Measurements from ENCODE around the gene MLPH.

MLPH gene

DNA sequence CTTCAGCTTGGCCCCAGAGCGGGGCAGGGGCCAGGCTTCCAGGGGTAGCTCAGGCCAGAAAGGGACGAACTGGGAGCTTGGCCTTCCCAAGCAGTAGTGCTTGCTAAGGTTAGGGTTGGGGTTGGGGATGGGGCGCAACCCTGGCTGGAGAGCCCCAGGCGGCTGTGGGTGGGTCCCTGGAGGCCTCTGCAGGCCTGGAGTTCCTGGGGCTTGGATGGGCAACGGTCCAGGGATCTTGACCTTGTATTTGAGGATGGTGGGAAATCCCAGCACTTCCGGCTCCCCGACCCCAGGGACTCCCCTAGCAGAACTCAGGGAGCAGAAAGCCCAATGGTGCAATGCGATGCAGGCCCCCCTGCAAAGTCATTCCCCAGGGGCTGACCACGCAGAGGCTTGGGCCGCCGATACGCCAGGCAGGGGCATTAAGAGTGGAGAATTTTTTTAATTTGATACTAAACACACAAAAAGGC lies 12.6 kb upstream of the MLPH start:
- DNase-seq (ENCODE audit: extremely low read depth, low read depth): no peak
- no peak for TF ChIP-seq CTCF (IDR thresholded peaks at IDR 0.05; ENCODE audit: low read depth, low read length)

GRCh38 chr2:237474931-237475703 lies 11.9 kb upstream of the MLPH start:
- DNase-seq (ENCODE audit: extremely low read depth, low read depth): no peak

DNA sequence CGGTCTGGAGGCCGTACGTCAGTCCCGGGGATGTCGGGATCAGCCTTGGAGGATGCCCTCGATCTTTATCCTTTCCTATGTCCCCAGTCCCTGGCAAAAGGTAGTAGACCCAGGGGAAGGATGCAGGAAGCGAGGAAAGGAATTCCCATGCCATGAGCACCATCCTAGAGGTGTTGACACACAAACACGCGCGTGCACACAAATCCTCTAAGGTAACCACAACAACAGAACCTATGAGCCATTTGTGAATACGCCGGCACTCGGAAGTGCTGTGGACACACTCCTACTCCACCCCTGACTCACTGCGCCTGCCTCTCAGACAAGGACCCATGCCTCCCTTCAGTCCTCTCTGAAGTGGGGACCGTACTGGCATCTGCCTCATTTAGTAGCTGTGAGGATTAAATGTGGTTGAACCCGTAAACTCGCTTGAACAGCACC lies 11.3 kb upstream of the MLPH start:
- no peak for TF ChIP-seq CTCF (IDR thresholded peaks at IDR 0.05; ENCODE audit: low read depth, low read length)

More at GRCh38 chr2:237474931-237475703, 11.9 kb upstream of the MLPH start:
- peak; percentile 67 for TF ChIP-seq CTCF (IDR thresholded peaks at IDR 0.05; ENCODE audit: low read depth, low read length)

GRCh38 chr2:237478095-237478494 lies 9.0 kb upstream of the MLPH start:
- DNase-seq (ENCODE audit: extremely low read depth, low read depth): no peak

More for the DNA sequence above, 11.3 kb upstream of the MLPH start:
- DNase-seq (ENCODE audit: extremely low read depth, low read depth): no peak

GRCh38 chr2:237478979-237479378 lies 8.1 kb upstream of the MLPH start:
- TF ChIP-seq CTCF (IDR thresholded peaks at IDR 0.05; ENCODE audit: low read depth, low read length): no peak
- DNase-seq (ENCODE audit: extremely low read depth, low read depth): no peak

More at GRCh38 chr2:237478095-237478494, 9.0 kb upstream of the MLPH start:
- TF ChIP-seq CTCF (IDR thresholded peaks at IDR 0.05; ENCODE audit: low read depth, low read length): no peak

- no peak for TF ChIP-seq CTCF (IDR thresholded peaks at IDR 0.05; ENCODE audit: low read depth, low read length)
- no peak for DNase-seq (ENCODE audit: extremely low read depth, low read depth)
Measured at GRCh38 chr2:237479747-237480146, 7.3 kb upstream of the MLPH start.

DNA sequence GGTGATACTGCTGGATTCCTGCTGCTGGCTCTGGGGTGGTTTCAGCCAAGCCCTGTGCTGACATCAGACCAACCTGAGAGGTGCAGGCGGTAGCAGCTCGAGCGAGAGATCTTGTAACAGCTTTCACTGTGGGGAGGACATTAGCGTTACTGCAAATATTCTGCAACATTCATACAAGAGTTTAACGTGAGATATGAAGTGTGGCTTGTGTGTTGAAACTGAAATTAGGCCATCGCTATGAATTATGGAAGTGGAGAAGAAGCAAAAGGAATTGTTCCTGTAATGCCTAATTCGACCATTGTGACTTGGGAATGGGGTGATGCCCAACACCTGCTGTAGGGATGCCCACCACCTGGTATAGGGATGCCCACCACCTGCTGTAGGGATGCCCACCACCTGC lies 6.5 kb upstream of the MLPH start:
- TF ChIP-seq CTCF (IDR thresholded peaks at IDR 0.05; ENCODE audit: low read depth, low read length): no peak
- DNase-seq (ENCODE audit: extremely low read depth, low read depth): no peak

Measured in AG09319 (cell line).